Upper lobe of right lung (tissue), 1 donor: Measurements from ENCODE around the gene TRMT1. TPM values are rescaled to one million over a fixed set of nuclear protein-coding genes. Genes with fewer than 3 reads are reported as not detected.

Experiments
- ATAC-seq: fragments of 200-7000 bp; cut with Tn5 transposase; one replicate; pipeline ENCODE4 v1.9.1; 2020; ENCODE audit warnings: mild to moderate bottlenecking, moderate library complexity
- DNase-seq: peaks from one replicate; pipeline ENCODE4 v3.0.0-alpha.2; 2020
- H3K27ac ChIP-seq: fragments of 200-600 bp; one replicate; pipeline ENCODE4 v1.8.0; 2022
- H3K27me3 ChIP-seq: fragments of 200-600 bp; one replicate; pipeline ENCODE4 v1.8.0; 2022; ENCODE audit warnings: mild to moderate bottlenecking
- H3K36me3 ChIP-seq: fragments of 200-600 bp; one replicate; pipeline ENCODE4 v1.8.0; 2022
- H3K4me1 ChIP-seq: fragments of 200-600 bp; one replicate; pipeline ENCODE4 v1.8.0; 2022
- H3K4me3 ChIP-seq: fragments of 200-600 bp; one replicate; pipeline ENCODE4 v1.8.0; 2022; ENCODE audit warnings: mild to moderate bottlenecking
- H3K9me3 ChIP-seq: fragments of 200-600 bp; one replicate; pipeline ENCODE4 v1.8.0; 2022
- intact Hi-C: fragments of 100-400 bp; cut with DNase I; formaldehyde crosslinking; loops from one replicate; pipeline ENCODE4 v1.11.0; 2022
- total RNA-seq: library from RNA; stranded (reverse); fragmentation: NEBNext Ultra II Directional; extraction: Animal tissue kit (Norgen Biotek cat#: 25700); gene quantifications from one replicate; pipeline ENCODE4 v1.2.1, GENCODE V29; 2021
- TF ChIP-seq, protein P1 (sequence below): fragments of 200-600 bp; IDR thresholded peaks from one replicate; pipeline ENCODE4 v1.8.0; 2022; ENCODE audit warnings: antibody characterized with exemption
- donor health status: DM: no; HTN: yes; CAD: no; lungs with severe emphysema.

The TRMT1 gene
- total RNA-seq, 1 donor from 2014 or later: 33.7 TPM

DNA sequence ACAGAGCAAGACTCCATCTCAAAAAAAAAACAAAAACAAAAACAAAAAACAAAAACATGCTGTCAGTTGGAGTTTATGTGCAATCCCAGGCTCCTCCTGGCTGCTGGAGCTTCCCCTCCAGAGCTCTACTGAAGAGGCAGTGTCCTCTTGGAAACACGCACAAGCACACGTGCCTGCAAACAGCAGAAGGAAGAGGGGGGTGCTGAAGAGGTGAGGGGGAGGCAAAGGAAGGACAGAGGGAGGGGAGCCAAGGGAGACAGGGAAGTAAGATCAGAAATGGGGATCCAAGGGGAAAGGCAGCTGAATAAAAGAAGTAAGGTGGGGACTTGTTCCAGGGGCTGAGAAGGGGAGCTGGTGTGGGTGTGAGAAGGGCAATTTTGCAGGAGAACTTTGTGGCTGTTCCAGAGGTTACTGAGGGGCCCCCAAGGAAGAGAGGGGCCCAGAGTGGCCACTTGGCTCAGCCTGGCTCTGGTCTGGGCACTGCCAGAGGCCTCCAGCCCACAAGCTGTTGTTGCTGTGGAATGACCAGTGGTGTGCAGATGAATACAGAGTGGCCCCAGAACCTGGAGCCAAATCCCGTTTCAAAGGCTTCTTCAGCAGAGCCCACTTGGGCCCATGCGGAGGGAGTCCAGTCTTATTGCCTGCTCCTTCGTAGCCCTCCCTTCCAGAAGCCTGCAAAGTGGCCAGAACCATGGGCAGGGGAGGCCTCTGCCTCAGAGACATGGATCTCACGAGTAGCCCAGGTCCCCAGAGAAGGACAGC is 48.3 kb downstream of the TRMT1 start:
- DNase-seq: no peak
- intact Hi-C loops: no loop called here
- peaks cover 35% of the 10 kb centered on the region for H3K4me1 ChIP-seq
- TF ChIP-seq, protein P1, sequence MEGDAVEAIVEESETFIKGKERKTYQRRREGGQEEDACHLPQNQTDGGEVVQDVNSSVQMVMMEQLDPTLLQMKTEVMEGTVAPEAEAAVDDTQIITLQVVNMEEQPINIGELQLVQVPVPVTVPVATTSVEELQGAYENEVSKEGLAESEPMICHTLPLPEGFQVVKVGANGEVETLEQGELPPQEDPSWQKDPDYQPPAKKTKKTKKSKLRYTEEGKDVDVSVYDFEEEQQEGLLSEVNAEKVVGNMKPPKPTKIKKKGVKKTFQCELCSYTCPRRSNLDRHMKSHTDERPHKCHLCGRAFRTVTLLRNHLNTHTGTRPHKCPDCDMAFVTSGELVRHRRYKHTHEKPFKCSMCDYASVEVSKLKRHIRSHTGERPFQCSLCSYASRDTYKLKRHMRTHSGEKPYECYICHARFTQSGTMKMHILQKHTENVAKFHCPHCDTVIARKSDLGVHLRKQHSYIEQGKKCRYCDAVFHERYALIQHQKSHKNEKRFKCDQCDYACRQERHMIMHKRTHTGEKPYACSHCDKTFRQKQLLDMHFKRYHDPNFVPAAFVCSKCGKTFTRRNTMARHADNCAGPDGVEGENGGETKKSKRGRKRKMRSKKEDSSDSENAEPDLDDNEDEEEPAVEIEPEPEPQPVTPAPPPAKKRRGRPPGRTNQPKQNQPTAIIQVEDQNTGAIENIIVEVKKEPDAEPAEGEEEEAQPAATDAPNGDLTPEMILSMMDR: no peak
- no peaks in the 10 kb centered on the region for H3K27me3 ChIP-seq
- no peaks in the 10 kb centered on the region for H3K9me3 ChIP-seq
- ATAC-seq: no peak
- H3K4me3 ChIP-seq: no peak overlapping the region
- H3K27ac ChIP-seq: peak overlapping the region; percentile 17
- peaks cover 1% of the 10 kb centered on the region for H3K36me3 ChIP-seq

DNA sequence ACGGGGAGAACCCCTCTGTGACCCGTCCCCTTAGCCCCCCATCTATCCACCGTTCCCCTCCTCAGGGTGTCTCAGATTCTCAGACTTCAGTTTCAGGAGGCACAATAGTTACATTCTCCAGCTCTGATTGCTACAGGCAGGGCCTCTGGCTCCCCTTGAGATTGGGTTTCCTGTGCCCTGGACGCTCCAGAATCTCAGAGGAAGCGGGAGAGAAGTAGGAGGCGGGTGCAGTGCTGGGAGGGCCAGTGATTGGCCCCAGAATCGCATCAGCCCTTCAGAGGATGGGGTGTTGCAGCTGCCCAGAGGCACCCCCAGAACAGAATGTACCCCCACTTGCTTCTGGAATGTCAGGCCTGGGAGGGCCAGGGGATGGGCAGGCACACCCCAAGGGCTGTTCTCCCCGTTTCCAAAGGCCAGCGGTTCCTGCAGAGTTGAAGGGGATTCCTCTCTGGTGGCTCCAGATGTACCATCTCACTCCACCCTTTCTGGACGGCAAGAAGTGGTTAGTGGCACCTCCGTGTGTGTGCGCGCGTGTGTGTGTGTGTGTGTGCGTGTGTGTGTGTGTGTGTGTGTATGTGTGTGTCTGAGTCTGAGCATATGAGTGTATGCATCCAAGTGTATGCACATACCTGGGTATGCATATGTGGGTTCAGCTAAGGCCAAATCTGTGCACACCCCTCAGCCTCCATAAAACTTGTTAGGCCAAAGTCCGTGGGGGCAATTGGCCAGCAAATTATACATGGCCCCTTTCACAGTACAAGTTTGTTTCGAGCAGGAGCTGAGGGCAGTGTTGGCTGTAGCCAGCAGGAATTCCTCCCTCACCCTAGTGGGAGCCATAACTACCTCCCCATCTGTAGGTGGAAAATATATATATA is 49.4 kb downstream of the TRMT1 start:
- no peak for DNase-seq
- no peak for ATAC-seq
- Histone ChIP-seq H3K27ac (no peak overlapping the region), H3K36me3 (no peaks in the 10 kb centered on the region), H3K9me3 (no peaks in the 10 kb centered on the region), H3K4me1 (peaks cover 45% of the 10 kb centered on the region), H3K4me3 (no peak overlapping the region), H3K27me3 (no peaks in the 10 kb centered on the region)
- TF ChIP-seq, protein P1: no peak
- intact Hi-C loops: no loop called here

GRCh38 chr19:13066226-13066625 is 50.3 kb downstream of the TRMT1 start:
- TF ChIP-seq, protein P1: no peak
- Histone ChIP-seq H3K27ac (no peak overlapping the region), H3K4me1 (peaks cover 53% of the 10 kb centered on the region), H3K36me3 (no peaks in the 10 kb centered on the region), H3K27me3 (no peaks in the 10 kb centered on the region), H3K9me3 (no peaks in the 10 kb centered on the region), H3K4me3 (no peak overlapping the region)
- ATAC-seq (no peak), DNase-seq (no peak)
- intact Hi-C loops: no loop called here

DNA sequence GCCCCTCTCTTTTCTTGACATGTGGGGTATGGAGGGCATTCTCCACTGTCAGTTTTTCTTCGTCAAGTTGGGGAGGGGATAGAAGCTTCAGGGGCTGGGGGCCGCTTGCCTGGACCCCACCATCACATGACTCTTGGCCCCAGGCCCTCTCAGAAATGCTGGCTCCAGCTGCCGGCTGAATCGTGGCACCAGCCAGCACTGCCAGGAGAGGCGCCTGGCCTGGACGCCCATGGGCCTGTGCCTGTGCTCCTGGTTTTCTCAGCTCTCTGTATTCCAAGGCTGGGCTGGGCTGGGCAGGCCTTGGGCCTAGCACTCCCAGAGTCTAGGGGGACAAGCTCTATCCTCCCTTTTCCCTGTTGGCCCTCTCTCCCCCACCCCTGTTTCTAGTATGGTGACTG is 52.4 kb downstream of the TRMT1 start:
- H3K27ac ChIP-seq: peak overlapping the region; percentile 58
- DNase-seq (no peak), ATAC-seq (no peak)
- H3K27me3 ChIP-seq: no peaks in the 10 kb centered on the region
- no peak overlapping the region for H3K4me3 ChIP-seq
- H3K4me1 ChIP-seq: peaks cover 71% of the 10 kb centered on the region
- H3K9me3 ChIP-seq: no peaks in the 10 kb centered on the region
- H3K36me3 ChIP-seq: no peaks in the 10 kb centered on the region
- intact Hi-C loops: no loop called here
- TF ChIP-seq, protein P1: no peak

- DNase-seq (no peak), ATAC-seq (no peak)
- H3K4me3 ChIP-seq: no peak overlapping the region
- intact Hi-C loops: no loop called here
- H3K4me1 ChIP-seq: peaks cover 76% of the 10 kb centered on the region
- peak overlapping the region; percentile 58 for H3K27ac ChIP-seq
- TF ChIP-seq, protein P1: no peak
- H3K27me3 ChIP-seq: no peaks in the 10 kb centered on the region
- no peaks in the 10 kb centered on the region for H3K36me3 ChIP-seq
- no peaks in the 10 kb centered on the region for H3K9me3 ChIP-seq
Measured at GRCh38 chr19:13063461-13064091, 53.0 kb downstream of the TRMT1 start.
